Activated T-helper 17 cell treated with anti-CD3 and anti-CD28 coated beads, Interleukin-2, amount 50 U/mL, for 72 hours (primary cell): Measurements from ENCODE around the gene PNMA8A. TPM values are rescaled to one million over a fixed set of nuclear protein-coding genes. Genes with fewer than 3 reads are reported as not detected.

Experiments used
- ATAC-seq: fragments of 150-1000 bp; cut with Tn5 transposase; replicated peaks from 2 replicates; pipeline ENCODE4 v1.10.0; 2021; ENCODE audit warnings: mild to moderate bottlenecking, moderate library complexity
- H3K27ac Mint-ChIP-seq: one replicate; pipeline ENCODE4 v1.8.0; 2022; ENCODE audit warnings: mixed read lengths
- H3K27me3 Mint-ChIP-seq: one replicate; pipeline ENCODE4 v1.8.0; 2022; ENCODE audit warnings: mixed read lengths
- H3K36me3 Mint-ChIP-seq: one replicate; pipeline ENCODE4 v1.8.0; 2022; ENCODE audit warnings: low read depth, mild to moderate bottlenecking, mixed read lengths
- H3K4me1 Mint-ChIP-seq: one replicate; pipeline ENCODE4 v1.8.0; 2022; ENCODE audit warnings: mixed read lengths
- H3K4me3 Mint-ChIP-seq: one replicate; pipeline ENCODE4 v1.8.0; 2022; ENCODE audit warnings: mild to moderate bottlenecking, mixed read lengths
- H3K9me3 Mint-ChIP-seq: one replicate; pipeline ENCODE4 v1.8.0; 2022; ENCODE audit warnings: mixed read lengths
- total RNA-seq, 2 donors: library from RNA; stranded (reverse); gene quantifications; one replicate each; pipeline ENCODE4 v1.2.3, GENCODE V29; 2022

Gene PNMA8A
- total RNA-seq, 2 donors from 2014 or later: not detected

DNA sequence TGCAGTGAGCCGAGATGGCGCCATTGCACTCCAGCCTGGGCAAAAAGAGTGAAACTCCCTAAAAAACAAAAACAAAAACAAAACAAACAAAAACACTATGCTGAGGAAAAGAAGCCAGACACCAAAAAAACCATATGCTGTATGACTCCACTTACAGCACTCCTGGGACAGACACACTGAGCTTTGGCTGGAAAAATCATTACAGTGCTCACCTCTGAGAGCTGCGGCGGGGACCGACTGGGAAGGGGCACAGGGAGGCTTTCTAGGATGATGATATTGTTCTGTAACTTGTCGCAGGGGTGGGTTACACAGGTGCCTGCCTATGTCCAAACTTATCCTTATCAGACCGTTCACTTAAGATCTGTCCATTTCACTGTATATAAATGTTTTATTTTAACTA is 7.8 kb downstream of the PNMA8A start:
- Mint-ChIP-seq H3K36me3 (no peaks in the 10 kb centered on the region), H3K4me3 (no peak overlapping the region), H3K9me3 (no peaks in the 10 kb centered on the region), H3K27me3 (peaks cover 13% of the 10 kb centered on the region), H3K27ac (no peak overlapping the region), H3K4me1 (peaks cover 8% of the 10 kb centered on the region)
- no peak for ATAC-seq

DNA sequence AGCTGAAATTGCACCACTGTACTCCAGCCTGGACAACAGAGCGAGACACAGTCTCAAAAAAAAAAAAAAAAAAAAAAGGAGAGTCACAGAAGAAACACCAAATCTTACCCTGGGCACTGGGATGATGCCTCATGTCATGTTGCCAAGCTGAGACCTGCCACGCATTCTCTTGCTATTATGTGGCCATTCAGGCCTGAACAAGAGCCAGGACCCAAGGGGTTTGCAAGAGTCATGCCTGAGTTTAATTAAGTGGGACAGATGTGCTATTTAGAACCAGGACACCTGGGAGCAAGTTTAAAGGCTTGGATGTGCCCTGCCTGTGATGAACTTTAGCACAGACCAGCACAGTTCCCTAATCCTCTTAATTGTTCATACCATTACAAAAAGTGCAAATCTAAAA is 9.8 kb downstream of the PNMA8A start:
- H3K27me3 Mint-ChIP-seq: peaks cover 17% of the 10 kb centered on the region
- peaks cover 2% of the 10 kb centered on the region for H3K4me1 Mint-ChIP-seq
- no peaks in the 10 kb centered on the region for H3K36me3 Mint-ChIP-seq
- H3K9me3 Mint-ChIP-seq: no peaks in the 10 kb centered on the region
- H3K4me3 Mint-ChIP-seq: no peak overlapping the region
- H3K27ac Mint-ChIP-seq: no peak overlapping the region
- no peak for ATAC-seq

DNA sequence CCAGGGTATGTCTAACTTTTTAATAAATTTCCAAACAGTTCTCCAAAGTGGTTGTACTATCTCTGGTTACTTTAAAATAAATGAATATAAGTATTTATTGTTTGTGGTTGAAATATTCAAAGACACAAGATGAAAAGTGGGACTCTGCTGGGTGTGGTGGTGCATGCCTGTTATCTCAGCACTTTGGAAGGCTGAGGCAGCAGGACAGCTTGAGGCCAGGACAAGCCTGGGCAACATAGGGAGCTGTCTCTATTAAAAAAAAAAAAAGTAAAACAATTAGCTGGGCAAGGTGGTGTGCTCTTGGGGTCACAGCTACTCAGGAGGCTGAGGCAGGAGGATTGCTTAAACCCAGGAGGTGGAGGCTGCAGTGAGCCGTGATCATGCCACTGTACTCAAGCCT is 10.4 kb downstream of the PNMA8A start:
- Mint-ChIP-seq H3K4me1 (no peaks in the 10 kb centered on the region), H3K4me3 (no peak overlapping the region), H3K36me3 (no peaks in the 10 kb centered on the region), H3K9me3 (no peaks in the 10 kb centered on the region), H3K27me3 (peaks cover 21% of the 10 kb centered on the region), H3K27ac (no peak overlapping the region)
- ATAC-seq: no peak

DNA sequence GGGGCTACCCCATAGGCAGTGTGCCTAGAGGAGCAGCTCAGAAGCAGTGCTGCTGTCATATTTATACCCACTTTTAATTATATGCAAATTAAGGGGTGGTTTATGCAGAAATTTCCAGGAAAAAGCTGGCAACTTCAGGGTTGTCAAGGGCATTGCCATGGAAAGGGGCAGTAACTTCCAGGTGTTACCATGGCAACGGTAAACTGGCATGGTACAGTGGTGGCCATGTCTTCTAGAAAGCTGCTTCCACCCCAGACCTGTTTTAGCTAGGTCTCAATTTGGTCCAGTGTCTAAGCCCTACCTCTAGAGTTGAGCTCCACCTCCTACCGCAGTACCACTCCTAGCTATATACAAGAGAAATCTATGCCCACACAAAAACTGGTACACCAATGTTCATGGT is 11.3 kb downstream of the PNMA8A start:
- Mint-ChIP-seq H3K4me3 (no peak overlapping the region), H3K4me1 (no peaks in the 10 kb centered on the region), H3K36me3 (no peaks in the 10 kb centered on the region), H3K27ac (no peak overlapping the region), H3K9me3 (no peaks in the 10 kb centered on the region), H3K27me3 (peaks cover 18% of the 10 kb centered on the region)
- no peak for ATAC-seq

GRCh38 chr19:46456930-46457329 is 14.4 kb downstream of the PNMA8A start:
- no peak for ATAC-seq
- Mint-ChIP-seq H3K4me1 (no peaks in the 10 kb centered on the region), H3K36me3 (no peaks in the 10 kb centered on the region), H3K9me3 (no peaks in the 10 kb centered on the region), H3K27ac (no peak overlapping the region), H3K27me3 (peaks cover 20% of the 10 kb centered on the region), H3K4me3 (no peak overlapping the region)

DNA sequence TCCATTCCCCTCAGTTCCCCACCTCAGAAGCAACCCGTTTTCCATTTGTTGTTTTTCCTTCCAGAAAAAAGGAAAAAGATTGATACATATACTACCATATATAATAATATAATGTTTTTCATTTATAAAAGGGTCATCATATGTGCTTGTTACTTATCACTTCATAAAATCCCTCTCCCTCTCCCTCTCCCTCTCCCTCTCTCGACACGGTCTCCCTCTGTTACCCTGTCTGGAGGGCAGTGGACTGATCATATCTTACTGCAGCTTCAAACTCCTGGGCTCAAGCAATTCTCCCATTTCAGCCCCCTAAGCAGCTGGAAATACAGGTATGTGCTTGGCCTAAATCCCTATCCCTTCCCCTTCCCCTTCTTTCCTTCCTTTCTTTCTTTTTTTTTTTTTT is 17.1 kb downstream of the PNMA8A start:
- peaks cover 7% of the 10 kb centered on the region for H3K9me3 Mint-ChIP-seq
- no peak overlapping the region for H3K4me3 Mint-ChIP-seq
- H3K4me1 Mint-ChIP-seq: no peaks in the 10 kb centered on the region
- H3K27me3 Mint-ChIP-seq: peaks cover 31% of the 10 kb centered on the region
- ATAC-seq: no peak
- H3K27ac Mint-ChIP-seq: no peak overlapping the region
- no peaks in the 10 kb centered on the region for H3K36me3 Mint-ChIP-seq

DNA sequence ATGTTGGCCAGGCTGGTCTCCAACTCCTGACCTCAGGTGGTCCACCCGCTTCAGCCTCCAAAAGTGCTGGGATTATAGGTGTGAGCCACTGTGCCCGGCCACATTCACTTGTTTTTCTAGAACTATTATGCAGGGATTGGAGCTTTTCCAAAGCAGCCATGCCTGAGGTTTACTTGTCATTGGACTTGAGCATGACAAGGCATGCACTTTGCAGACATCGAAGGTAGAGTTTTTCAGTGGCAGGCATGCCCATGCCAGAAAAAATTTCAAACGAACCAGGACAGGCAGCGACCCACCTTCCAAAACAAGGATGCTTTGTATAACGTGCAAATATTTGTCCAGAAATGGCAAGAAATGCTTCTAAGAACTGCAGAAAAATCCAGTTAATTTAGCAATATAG is 17.7 kb downstream of the PNMA8A start:
- no peak for ATAC-seq
- Mint-ChIP-seq H3K4me3 (no peak overlapping the region), H3K36me3 (no peaks in the 10 kb centered on the region), H3K27me3 (peaks cover 31% of the 10 kb centered on the region), H3K9me3 (peaks cover 7% of the 10 kb centered on the region), H3K4me1 (no peaks in the 10 kb centered on the region), H3K27ac (no peak overlapping the region)

DNA sequence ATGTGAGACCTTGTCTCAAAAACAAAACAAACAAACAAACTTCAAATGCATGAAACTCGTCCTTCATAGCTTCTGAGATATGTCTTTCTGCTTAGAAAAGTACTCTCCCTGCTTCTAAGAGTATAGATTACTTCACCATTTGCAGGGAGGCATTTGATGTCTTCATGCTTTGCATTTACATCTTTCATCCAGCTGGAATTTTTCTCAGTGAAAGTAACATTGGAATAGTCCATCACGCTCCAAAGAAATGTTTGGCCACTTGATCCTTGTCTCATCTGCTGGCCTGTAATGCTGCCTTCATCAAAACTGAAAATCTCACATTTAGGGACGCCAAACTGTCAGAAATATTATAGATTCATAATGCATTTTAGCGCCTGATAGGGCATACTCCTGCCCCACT is 19.2 kb downstream of the PNMA8A start:
- H3K36me3 Mint-ChIP-seq: no peaks in the 10 kb centered on the region
- H3K27ac Mint-ChIP-seq: no peak overlapping the region
- no peak overlapping the region for H3K4me3 Mint-ChIP-seq
- peaks cover 7% of the 10 kb centered on the region for H3K9me3 Mint-ChIP-seq
- no peaks in the 10 kb centered on the region for H3K4me1 Mint-ChIP-seq
- peaks cover 24% of the 10 kb centered on the region for H3K27me3 Mint-ChIP-seq
- ATAC-seq: no peak

DNA sequence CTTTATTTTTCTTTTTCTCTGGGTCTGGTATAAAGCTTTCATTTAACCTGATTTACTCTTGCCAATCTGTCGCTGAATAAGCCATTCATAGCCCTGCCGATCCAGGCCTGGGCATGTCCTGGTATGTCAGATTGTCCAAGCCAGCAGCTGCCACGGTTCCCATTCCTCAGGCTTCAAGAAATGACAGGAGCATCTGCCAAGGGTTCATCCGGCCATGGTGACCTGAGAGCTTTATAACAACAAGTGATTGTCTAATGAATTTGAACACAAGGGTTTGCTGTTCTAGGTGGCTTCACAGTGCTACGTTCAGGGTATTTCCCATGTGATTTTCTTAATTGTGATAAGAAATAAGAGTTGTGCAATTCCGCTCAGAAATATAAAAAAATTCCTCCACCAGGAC is 20.0 kb downstream of the PNMA8A start:
- Mint-ChIP-seq H3K9me3 (peaks cover 7% of the 10 kb centered on the region), H3K4me3 (no peak overlapping the region), H3K27ac (no peak overlapping the region), H3K4me1 (no peaks in the 10 kb centered on the region), H3K27me3 (peaks cover 22% of the 10 kb centered on the region), H3K36me3 (no peaks in the 10 kb centered on the region)
- ATAC-seq: no peak

DNA sequence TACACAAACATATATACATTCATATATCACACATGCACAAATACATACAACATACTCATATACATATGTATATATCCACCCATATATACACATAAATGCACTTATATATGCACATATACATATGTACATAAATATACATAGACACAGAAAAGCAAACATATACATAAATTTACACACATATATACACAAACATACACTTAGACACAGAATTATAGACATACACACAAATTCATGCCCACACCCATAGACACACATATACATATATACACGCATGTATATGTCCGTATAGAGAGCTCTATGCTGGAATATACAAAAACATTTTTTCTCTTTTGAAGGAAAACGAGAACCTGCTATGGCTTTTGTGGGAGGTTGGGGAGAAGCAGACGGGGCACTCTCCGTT is 20.6 kb downstream of the PNMA8A start:
- Mint-ChIP-seq H3K4me3 (no peak overlapping the region), H3K27me3 (peaks cover 19% of the 10 kb centered on the region), H3K36me3 (no peaks in the 10 kb centered on the region), H3K27ac (no peak overlapping the region), H3K4me1 (no peaks in the 10 kb centered on the region), H3K9me3 (peaks cover 7% of the 10 kb centered on the region)
- ATAC-seq: no peak

- H3K36me3 Mint-ChIP-seq: no peaks in the 10 kb centered on the region
- H3K9me3 Mint-ChIP-seq: peaks cover 7% of the 10 kb centered on the region
- peaks cover 18% of the 10 kb centered on the region for H3K27me3 Mint-ChIP-seq
- no peak for ATAC-seq
- no peak overlapping the region for H3K4me3 Mint-ChIP-seq
- no peaks in the 10 kb centered on the region for H3K4me1 Mint-ChIP-seq
- H3K27ac Mint-ChIP-seq: no peak overlapping the region
Observed at GRCh38 chr19:46449228-46449627, 22.1 kb downstream of the PNMA8A start.

DNA sequence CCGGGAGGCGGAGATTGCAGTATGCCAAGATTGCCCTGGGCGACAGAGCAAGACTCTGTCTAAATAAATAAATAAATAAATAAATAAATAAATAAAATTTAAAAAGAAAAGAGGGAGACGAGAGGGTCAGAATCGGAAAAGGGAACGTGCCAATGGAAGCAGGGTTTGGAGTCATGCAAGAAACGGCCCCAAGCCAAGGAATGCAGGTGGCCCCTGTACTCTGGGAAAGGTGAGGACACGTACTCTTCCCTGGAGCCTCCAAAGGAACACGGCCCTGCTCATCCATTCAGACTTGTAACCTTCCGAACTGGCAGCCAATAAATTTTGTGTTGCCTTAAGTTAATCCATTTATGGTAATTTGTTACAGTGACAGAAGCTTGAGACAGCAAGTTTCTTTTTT is 22.8 kb downstream of the PNMA8A start:
- no peak for ATAC-seq
- Mint-ChIP-seq H3K4me1 (no peaks in the 10 kb centered on the region), H3K27ac (no peak overlapping the region), H3K4me3 (no peak overlapping the region), H3K36me3 (no peaks in the 10 kb centered on the region), H3K9me3 (peaks cover 7% of the 10 kb centered on the region), H3K27me3 (peaks cover 16% of the 10 kb centered on the region)

GRCh38 chr19:46447824-46448223 is 23.5 kb downstream of the PNMA8A start:
- no peak overlapping the region for H3K27ac Mint-ChIP-seq
- H3K27me3 Mint-ChIP-seq: peaks cover 16% of the 10 kb centered on the region
- ATAC-seq: no peak
- H3K36me3 Mint-ChIP-seq: no peaks in the 10 kb centered on the region
- H3K9me3 Mint-ChIP-seq: peaks cover 7% of the 10 kb centered on the region
- no peak overlapping the region for H3K4me3 Mint-ChIP-seq
- no peaks in the 10 kb centered on the region for H3K4me1 Mint-ChIP-seq

DNA sequence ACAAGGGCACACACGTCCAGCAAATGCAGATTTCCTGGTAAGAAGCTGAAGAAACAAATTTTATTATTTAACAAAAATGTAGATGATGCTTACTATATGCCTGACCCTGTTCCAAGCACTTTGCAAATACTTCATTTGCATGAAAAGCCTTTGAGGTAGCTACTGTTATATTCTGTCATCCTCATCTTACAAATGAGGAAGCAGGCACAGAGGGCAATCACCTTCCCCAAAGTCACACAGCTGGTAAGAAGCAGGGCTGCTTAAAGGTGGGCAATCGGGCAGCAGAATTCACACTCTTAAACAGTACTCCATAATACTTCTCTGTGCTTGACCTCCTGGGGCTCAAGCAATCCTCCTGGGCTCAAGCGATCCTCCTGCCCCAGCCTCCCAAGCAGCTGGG is 24.4 kb downstream of the PNMA8A start:
- Mint-ChIP-seq H3K4me3 (no peak overlapping the region), H3K27ac (no peak overlapping the region)
- ATAC-seq: no peak

DNA sequence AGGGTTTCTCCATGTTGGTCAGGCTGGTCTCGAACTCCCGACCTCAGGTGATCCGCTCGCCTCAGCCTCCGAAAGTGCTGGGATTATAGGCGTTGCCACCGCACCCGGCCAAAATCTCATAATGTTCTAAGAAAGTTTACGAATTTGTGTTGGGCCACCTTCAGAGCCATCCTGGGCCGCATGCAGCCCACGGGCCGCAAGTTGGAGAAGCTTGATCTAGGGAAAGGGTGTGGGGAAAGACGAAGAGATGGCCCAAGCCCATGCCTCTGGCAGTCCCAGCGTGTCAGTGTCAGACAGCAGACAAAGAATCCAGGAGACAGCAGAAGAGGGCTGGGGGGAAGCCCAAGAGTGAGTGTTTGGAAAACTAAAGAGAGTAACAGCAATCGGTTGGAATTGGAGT is 25.3 kb downstream of the PNMA8A start:
- ATAC-seq: no peak
- Mint-ChIP-seq H3K4me1 (no peaks in the 10 kb centered on the region), H3K9me3 (peaks cover 7% of the 10 kb centered on the region), H3K27me3 (peaks cover 12% of the 10 kb centered on the region), H3K36me3 (no peaks in the 10 kb centered on the region), H3K27ac (no peak overlapping the region), H3K4me3 (no peak overlapping the region)

More for the DNA sequence above, 24.4 kb downstream of the PNMA8A start:
- no peaks in the 10 kb centered on the region for H3K36me3 Mint-ChIP-seq
- H3K27me3 Mint-ChIP-seq: peaks cover 12% of the 10 kb centered on the region
- H3K4me1 Mint-ChIP-seq: no peaks in the 10 kb centered on the region
- H3K9me3 Mint-ChIP-seq: peaks cover 7% of the 10 kb centered on the region

DNA sequence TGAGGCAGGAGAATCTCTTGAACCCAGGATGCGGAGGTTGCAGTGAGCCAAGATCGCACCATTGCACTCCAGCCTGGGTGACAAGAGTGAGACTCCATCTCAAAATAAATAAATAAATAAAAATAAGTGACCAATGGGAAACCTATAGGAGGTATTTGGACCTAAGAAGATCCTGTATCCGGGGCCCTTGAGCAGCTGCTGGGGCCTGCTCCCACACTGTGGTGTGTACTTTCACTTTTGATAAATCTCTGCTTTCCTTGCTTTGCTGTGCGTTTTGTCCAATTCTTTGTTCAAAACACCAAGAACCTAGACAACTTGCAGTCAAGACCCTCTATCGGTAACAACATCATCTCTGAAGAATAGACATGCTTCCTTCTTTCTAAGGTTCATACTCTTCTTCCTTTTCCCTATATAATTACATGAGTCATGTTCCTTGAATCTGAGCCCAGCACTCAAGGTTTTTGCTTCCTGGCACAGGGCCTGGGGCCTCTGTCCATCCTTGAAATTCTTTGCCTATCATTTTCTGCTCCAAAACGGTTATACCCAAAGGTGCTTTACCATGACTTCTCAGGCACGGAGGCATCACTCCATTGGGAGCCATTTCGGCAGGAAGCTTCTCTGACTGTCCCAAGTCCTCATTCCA is 28.4 kb downstream of the PNMA8A start:
- no peaks in the 10 kb centered on the region for H3K27me3 Mint-ChIP-seq
- no peak overlapping the region for H3K27ac Mint-ChIP-seq
- no peak overlapping the region for H3K4me3 Mint-ChIP-seq
- ATAC-seq: no peak
- no peaks in the 10 kb centered on the region for H3K36me3 Mint-ChIP-seq
- no peaks in the 10 kb centered on the region for H3K9me3 Mint-ChIP-seq
- H3K4me1 Mint-ChIP-seq: no peaks in the 10 kb centered on the region
